ENCODE results near the gene FALEC. TPM values are rescaled to one million over a fixed set of nuclear protein-coding genes. Genes with fewer than 3 reads are reported as not detected.

The FALEC gene
- total RNA-seq, 1 experiment from 2014 or later, result 1.0 TPM

GRCh38 chr1:150473659-150474058 is 41.9 kb upstream of the FALEC start:
- in situ Hi-C loops (cut with HindIII; ENCODE audit: low pct_unique_long_range_greater_than_20kb, low sequenced_read_pairs), result no loop called here
- DNase-seq (ENCODE audit: low read depth, low spot score) (no peak), ATAC-seq (no peak)
- Histone ChIP-seq H3K9me3 (ENCODE audit: control insufficient read depth, insufficient read depth, low read depth, low read length) (no peaks in the 10 kb centered on the region), H3K4me1 (ENCODE audit: control insufficient read depth, insufficient read depth, low read length) (no peaks in the 10 kb centered on the region), H3K27me3 (ENCODE audit: control insufficient read depth, insufficient read depth, low read length) (no peaks in the 10 kb centered on the region), H3K4me3 (ENCODE audit: low read depth in 2 of 2, low read length in 2 of 2) (no peak overlapping the region), H3K36me3 (ENCODE audit: control insufficient read depth, insufficient read depth, low read length) (peaks cover 6% of the 10 kb centered on the region), H3K27ac (ENCODE audit: low read length) (no peak overlapping the region)
- POLR2A ChIA-PET, result no interaction called here
- intact Hi-C loops (cut with micrococcal nuclease; ENCODE audit: unreplicated experiment), result no loop called here
- TF ChIP-seq CTCF (IDR thresholded peaks at IDR 0.05), result no peak
- TF ChIP-seq REST (IDR thresholded peaks at IDR 0.05; ENCODE audit: insufficient read depth in 1 of 2, low read depth in 2 of 2, low read length in 1 of 2), result no peak
- no peak for TF ChIP-seq TCF7L2 (IDR thresholded peaks at IDR 0.05; ENCODE audit: low read depth, low read length)
- TF ChIP-seq POLR2AphosphoS5 (IDR thresholded peaks at IDR 0.05; ENCODE audit: low read depth, low read length), result no peak
- no peak for TF ChIP-seq SIN3A (IDR thresholded peaks at IDR 0.05; ENCODE audit: borderline replicate concordance, insufficient read depth, low read depth, low read length)
- CTCF ChIA-PET, result no interaction called here
- TSS peak; percentile 16 for BruUV-seq (replicated peaks)

- Histone ChIP-seq H3K36me3 (ENCODE audit: control insufficient read depth, insufficient read depth, low read length) (peaks cover 6% of the 10 kb centered on the region), H3K27me3 (ENCODE audit: control insufficient read depth, insufficient read depth, low read length) (no peaks in the 10 kb centered on the region), H3K4me1 (ENCODE audit: control insufficient read depth, insufficient read depth, low read length) (no peaks in the 10 kb centered on the region), H3K4me3 (ENCODE audit: low read depth in 2 of 2, low read length in 2 of 2) (no peak overlapping the region), H3K27ac (ENCODE audit: low read length) (no peak overlapping the region), H3K9me3 (ENCODE audit: control insufficient read depth, insufficient read depth, low read depth, low read length) (no peaks in the 10 kb centered on the region)
- ChIA-PET CTCF (interaction anchor here (0.6 kb wide), 1 partner anchor 121 kb away, joined by 3 read pairs; no protein-coding TSS in a partner anchor), POLR2A (interaction anchor here (0.5 kb wide), 1 partner anchor 387 kb away, joined by 9 read pairs; no protein-coding TSS in a partner anchor)
- DNase-seq (ENCODE audit: low read depth, low spot score) (no peak), ATAC-seq (no peak)
- TF ChIP-seq REST (IDR thresholded peaks at IDR 0.05; ENCODE audit: insufficient read depth in 1 of 2, low read depth in 2 of 2, low read length in 1 of 2) (no peak), SIN3A (IDR thresholded peaks at IDR 0.05; ENCODE audit: borderline replicate concordance, insufficient read depth, low read depth, low read length) (no peak)
- no TSS peak for BruUV-seq (replicated peaks)
- in situ Hi-C loops (cut with HindIII; ENCODE audit: low pct_unique_long_range_greater_than_20kb, low sequenced_read_pairs) (no loop called here), intact Hi-C loops (cut with micrococcal nuclease; ENCODE audit: unreplicated experiment) (no loop called here)
Observed at GRCh38 chr1:150474869-150475268, 40.7 kb upstream of the FALEC start.
